CD1c-positive myeloid dendritic cell (primary cell): ENCODE data around the gene NHERF2.
"Not testable (repeated sequence)": the region's sequence is repeated elsewhere in the genome, so short reads cannot be mapped to it uniquely, and the experiment has no call there.

ENCODE experiments used
- DNase-seq: peaks from one replicate; pipeline ENCODE4 v3.0.0-alpha.2; 2016; ENCODE audit errors: extremely low spot score

Gene NHERF2

DNA sequence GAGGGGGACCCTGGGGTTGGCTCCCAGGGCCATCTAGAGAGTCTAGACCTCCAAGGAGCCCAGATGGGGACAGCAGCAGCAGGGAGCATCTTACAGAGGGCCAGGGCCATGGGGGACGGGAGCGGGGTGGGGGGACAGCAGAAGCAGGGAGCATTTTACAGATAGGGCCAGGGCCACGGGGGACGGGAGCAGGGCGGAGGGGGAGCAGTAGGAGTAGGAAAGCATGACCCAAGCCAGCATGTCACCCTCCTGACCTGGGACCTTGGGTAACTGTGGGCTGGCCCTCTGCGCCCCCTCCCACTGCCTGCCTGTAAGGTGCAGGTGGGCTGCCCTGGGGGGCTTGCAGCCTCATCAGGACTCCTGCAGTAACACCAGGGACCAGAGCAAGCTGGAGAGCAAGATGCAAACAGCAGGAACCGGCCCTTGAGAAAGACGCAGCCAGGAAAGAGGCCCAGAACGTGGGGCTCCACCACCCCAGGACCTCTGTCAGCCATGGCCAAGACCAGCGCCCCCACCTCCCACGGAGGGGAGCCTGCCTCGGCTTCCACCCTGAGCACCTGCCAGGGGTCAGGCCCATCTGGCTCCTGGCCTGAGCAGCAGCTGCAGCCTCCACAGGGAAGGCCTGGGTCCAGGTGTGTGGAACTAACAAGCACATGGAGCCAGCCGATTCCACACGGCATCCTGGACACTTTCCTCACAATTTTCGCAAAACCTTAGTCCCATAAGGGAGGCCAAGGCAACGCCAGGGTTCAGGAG, 19.4 kb upstream of the NHERF2 start:
- DNase-seq = no peak

DNA sequence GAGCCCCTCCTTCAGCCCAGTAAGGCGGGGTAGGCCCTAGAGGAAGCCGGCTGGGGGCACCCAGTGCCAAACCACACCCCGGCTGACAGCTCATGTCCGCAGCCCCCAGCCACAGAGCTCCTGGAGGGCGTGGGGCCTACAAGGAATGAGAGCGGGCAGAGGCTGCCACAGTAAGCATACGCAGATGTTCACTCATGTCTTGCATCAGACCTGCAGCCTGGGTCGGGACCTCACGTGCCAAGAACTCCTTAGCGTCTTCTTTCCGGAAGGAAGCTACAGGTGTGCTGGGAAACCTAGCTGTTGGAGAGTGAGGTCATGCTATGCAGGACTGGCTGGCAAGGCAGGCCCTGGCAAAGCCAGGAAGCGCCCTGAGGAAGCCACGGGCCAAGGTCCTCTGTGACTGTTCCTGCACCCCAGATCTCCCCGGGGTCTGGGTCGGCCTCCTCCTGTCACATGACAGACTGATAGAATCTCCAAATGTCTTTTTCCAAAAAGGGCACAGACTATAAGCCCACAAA, 18.6 kb upstream of the NHERF2 start:
- DNase-seq = no peak

GRCh38 chr16:2008631-2009163, 18.0 kb upstream of the NHERF2 start:
- no peak for DNase-seq

GRCh38 chr16:2009164-2009711, 17.5 kb upstream of the NHERF2 start:
- DNase-seq = no peak

- peak; percentile 94 for DNase-seq
Measured at GRCh38 chr16:2009791-2010510, 16.8 kb upstream of the NHERF2 start, which contains the start of gene ZNF598. TSS of gene ZNF598 (minus strand) at chr16:2009821.

GRCh38 chr16:2011726-2012125, 15.0 kb upstream of the NHERF2 start:
- not testable (repeated sequence) for DNase-seq

DNA sequence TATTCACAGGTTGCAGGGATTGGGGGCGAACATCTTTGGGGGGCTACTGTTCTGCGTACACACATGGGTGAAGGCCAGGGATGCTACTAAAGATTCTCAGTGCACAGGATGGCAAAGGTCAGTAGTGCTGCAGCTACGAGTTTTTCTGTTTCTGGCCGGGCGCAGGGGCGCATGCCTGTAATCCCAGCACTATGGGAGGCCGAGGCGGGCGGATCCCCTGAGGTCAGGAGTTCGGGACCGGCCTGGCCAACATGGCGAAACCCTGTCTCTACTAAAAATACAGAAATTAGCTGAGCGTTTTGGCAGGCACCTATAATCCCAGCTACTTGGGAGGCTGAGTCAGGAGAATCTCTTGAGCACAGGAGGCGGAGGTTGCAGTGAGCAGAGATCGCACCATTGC, 13.2 kb upstream of the NHERF2 start:
- DNase-seq = no peak

GRCh38 chr16:2015117-2015946, 11.4 kb upstream of the NHERF2 start:
- peak; percentile 56 for DNase-seq

GRCh38 chr16:2015947-2016208, 10.8 kb upstream of the NHERF2 start:
- DNase-seq = no peak

DNA sequence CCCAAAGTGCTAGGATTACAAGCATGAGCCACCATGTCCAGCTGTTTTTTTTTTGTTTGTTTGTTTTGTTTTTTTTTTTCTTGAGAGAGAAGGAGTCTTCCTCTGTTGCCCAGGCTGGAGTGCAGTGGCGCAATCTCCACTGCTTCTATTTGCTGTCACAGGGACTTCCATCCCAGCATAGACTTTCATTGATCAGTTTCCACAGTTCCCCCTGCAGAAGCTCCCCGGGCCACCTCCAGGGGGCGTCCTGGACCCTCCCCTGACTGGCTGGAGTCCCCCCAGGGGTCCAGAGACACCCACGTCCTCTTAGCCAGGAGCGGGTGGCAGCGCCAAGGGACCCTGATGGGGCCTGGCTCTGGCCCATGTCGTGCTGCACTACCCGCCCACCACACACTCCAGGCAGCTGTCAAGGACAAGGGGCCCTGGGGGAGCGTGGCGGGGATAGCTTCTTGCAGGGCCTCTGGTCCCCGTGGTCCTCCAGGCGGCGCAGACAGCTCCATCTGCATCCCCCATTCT, 10.2 kb upstream of the NHERF2 start:
- no peak for DNase-seq

DNA sequence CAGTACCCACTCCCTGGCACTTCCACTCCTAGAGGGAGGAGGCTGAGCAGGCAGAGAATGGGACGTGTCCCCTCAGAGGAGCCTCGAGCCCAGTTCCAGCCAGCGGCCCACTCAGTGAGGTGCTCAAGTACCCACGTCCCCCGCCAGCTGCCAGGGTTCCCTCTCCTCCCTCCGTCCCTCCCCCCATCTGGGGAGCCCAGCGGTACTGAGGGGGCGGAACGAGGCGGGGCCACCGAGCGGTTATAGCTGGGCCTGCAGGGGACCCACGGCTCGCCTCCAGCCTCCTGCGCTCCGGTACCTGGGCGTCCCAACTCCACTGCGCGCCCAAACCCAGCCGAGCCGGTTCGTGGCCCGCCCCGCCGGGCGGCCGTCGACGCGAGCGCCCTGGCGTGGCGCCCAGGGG, 7.2 kb upstream of the NHERF2 start, which contains the start of gene NPW:
Gene NPW (plus strand): TSS at position 268 of the 403 bp plus-strand sequence.
- no peak for DNase-seq

- no peak for DNase-seq
Measured at GRCh38 chr16:2019921-2020831, 6.5 kb upstream of the NHERF2 start.

DNA sequence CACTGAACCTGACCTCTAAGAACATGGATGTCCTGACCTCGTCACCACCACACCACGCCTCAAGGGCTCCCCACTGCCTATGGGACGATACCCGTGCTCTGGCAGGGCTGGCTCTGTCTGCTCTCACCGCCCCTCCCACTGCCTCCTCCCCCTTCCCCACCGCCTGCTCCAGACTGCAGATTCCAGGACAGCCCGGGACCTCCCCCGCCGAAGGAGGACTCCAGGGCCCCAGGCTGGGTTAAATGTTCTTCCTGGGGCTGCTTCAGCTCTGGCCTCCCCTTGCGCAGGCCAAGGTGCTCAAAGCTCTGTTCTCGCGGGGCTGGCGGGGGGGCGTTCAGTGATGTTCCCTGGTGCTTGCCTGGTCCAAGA, 4.0 kb upstream of the NHERF2 start:
- DNase-seq = peak; percentile 53

DNA sequence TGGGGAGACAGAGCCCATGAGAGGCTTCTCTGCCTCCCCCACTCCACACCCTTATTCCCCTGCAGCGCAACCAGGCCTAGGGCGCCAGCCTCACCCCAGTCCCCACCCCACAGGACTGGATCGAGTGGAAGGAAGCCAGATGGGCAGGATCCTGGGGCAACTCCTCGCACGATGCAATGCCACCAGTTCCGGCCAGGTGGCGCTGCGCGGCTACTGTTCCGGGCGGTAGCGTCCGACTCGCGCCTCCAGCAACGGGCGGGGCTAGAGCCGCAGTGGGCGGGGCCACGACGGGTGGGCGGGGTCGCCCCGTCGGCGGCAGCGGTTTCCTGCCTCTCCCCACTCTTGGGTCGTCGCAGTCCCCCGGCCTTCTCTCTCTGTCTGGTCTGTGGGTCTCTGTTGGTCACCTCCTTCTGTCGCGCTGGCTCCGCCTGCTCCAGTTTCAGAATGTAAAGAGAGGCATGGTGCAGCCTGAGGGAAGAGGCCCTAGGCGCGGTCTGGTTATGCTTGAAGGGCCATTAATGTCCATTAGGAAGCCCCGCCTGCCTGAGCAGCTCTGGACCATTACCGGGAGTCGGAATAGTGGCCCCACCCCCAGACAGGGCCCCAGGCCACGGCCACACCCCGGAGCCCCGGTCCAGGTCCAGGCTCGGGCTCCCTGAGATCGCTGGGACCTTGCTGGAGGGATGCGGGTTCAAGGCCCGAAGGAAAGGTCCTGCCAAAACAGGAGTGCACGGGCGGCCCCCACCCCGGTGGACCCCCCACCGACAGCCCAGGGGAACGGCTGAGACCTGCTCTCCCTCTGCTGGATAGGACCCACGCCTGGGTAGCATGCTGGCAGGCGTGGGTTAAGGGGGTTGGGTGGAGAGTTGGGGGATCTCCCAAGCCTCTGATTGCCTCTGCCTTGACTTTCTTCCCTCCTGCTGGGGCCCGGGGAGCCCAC, 3.3 kb upstream of the NHERF2 start:
- DNase-seq = peak; percentile 97

DNA sequence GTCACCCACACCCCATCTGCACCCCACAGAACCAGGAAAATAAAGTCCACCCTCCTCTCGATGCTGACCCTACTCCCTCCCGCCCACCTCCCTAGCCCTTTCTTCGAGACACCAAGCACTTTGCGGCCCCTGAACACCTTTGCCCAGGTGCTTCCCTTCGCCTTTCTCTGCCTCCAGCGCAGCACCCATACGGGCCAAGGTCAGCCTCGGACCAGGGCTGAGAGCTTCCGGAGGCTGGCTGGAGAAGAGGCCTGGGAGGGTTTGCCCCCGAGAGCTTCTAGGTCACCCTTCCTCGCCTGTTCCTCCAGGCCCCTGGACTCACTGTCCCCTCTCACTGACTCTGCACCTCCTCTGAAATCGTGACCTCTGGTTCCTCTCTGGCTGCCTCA, 2.7 kb upstream of the NHERF2 start:
- no peak for DNase-seq

GRCh38 chr16:2025251-2025650, 1.5 kb upstream of the NHERF2 start:
- DNase-seq = no peak

- no peak for DNase-seq
Measured at GRCh38 chr16:2025878-2026460, 733 bp upstream of the NHERF2 start.

- no peak for DNase-seq
Measured at GRCh38 chr16:2027024-2028010, 615 bp downstream of the NHERF2 start.
